Fibroblast of lung (primary cell): ENCODE results near the gene HMCES. TPM values are rescaled to one million over a fixed set of nuclear protein-coding genes. Genes with fewer than 3 reads are reported as not detected.

ENCODE experiments used
- DNase-seq, 2 donors: peaks; one replicate each; pipeline versions ENCODE4 v3.0.0 to v3.0.0-alpha.2; 2010; ENCODE audit warnings: low read depth in 2 of 2
- H2AFZ ChIP-seq: 2 replicates; pipeline ENCODE4 v1.5.1; 2012; ENCODE audit warnings: low read length, control low read depth, inconsistent platforms
- H3K27ac ChIP-seq: 2 replicates; pipeline ENCODE4 v1.5.1; 2011; ENCODE audit warnings: low read length, control low read depth; ENCODE audit not compliant: insufficient read depth
- H3K27me3 ChIP-seq: 2 replicates; pipeline ENCODE4 v1.5.1; 2011; ENCODE audit warnings: mild to moderate bottlenecking, low read length; ENCODE audit not compliant: control insufficient read depth, insufficient read depth
- H3K36me3 ChIP-seq: 2 replicates; pipeline ENCODE4 v1.5.1; 2011; ENCODE audit warnings: low read length; ENCODE audit not compliant: control insufficient read depth, insufficient read depth
- H3K4me1 ChIP-seq: 2 replicates; pipeline ENCODE4 v1.5.1; 2011; ENCODE audit warnings: low read length; ENCODE audit not compliant: control insufficient read depth, insufficient read depth; ENCODE audit errors: extremely low read depth
- H3K4me2 ChIP-seq: 2 replicates; pipeline ENCODE4 v1.5.1; 2011; ENCODE audit warnings: low read length, control low read depth; ENCODE audit not compliant: insufficient read depth; ENCODE audit errors: extremely low read depth
- H3K4me3 ChIP-seq, 4 experiments: fragments of 200-600 bp in 1 of 4; sonication (generic) in 1 of 4; replicated peaks in 1 of 4; 2 replicates each; pipeline ENCODE4 v1.5.1; 2011 to 2016; ENCODE audit warnings: low read length in 4 of 4, low read depth in 3 of 4, mild to moderate bottlenecking in 3 of 4, control low read depth in 2 of 4, inconsistent platforms in 1 of 4, mixed read lengths in 1 of 4; ENCODE audit not compliant: insufficient read depth in 1 of 4; ENCODE audit errors: control extremely low read depth in 1 of 4
- H3K79me2 ChIP-seq: 2 replicates; pipeline ENCODE4 v1.5.1; 2012; ENCODE audit warnings: mild to moderate bottlenecking, low read length, inconsistent platforms; ENCODE audit not compliant: control insufficient read depth, insufficient read depth
- H3K9ac ChIP-seq: 2 replicates; pipeline ENCODE4 v1.5.1; 2011; ENCODE audit warnings: mild to moderate bottlenecking, low read length, control low read depth; ENCODE audit not compliant: insufficient read depth
- H3K9me3 ChIP-seq: 2 replicates; pipeline ENCODE4 v1.5.1; 2012; ENCODE audit warnings: low read depth, low read length; ENCODE audit not compliant: control insufficient read depth, insufficient read depth
- H4K20me1 ChIP-seq: 2 replicates; pipeline ENCODE4 v1.5.1; 2011; ENCODE audit warnings: low read length; ENCODE audit not compliant: control insufficient read depth, insufficient read depth; ENCODE audit errors: extremely low read depth
- CTCF ChIP-seq, 2 donors: IDR thresholded peaks in 1 of 2; conservative IDR thresholded peaks in 1 of 2; 1 replicate in 1 of 2; 2 replicates in 1 of 2; pipeline ENCODE4 v1.5.1; 2011 to 2012; ENCODE audit warnings: low read length in 2 of 2, control low read depth in 1 of 2, inconsistent platforms in 1 of 2, low read depth in 1 of 2, mild to moderate bottlenecking in 1 of 2
- EZH2 ChIP-seq: IDR thresholded peaks from 2 replicates; pipeline ENCODE4 v1.5.1; 2012; ENCODE audit warnings: low read length, control low read depth, mild to moderate bottlenecking; ENCODE audit errors: missing control alignments
- polyA plus RNA-seq, 2 donors: library from polyadenylated mRNA; depleted of rRNA in 1 of 2; stranded (reverse) in 1 of 2; unstranded in 1 of 2; fragments of >200 nt; gene quantifications; 2 replicates each; pipeline ENCODE4 v1.2.1, GENCODE V29; 2011 to 2012; ENCODE audit warnings: missing spikeins in 1 of 2
- total RNA-seq: library from RNA; depleted of rRNA; stranded (reverse); fragments of >200 nt; gene quantifications from 2 replicates; pipeline ENCODE4 v1.2.1, GENCODE V29; 2014

Gene HMCES
- total and polyA plus RNA-seq, 2 donors (not counting 1 experiment from before 2014, with no cell fraction given), result 12.2 to 22.8 TPM

- Histone ChIP-seq H4K20me1 (no peaks in the 10 kb centered on the region), H3K9me3 (no peaks in the 10 kb centered on the region), H3K4me1 (no peaks in the 10 kb centered on the region), H3K4me3 (no peak overlapping the region), H3K4me2 (no peak overlapping the region), H3K36me3 (no peaks in the 10 kb centered on the region), H3K27ac (no peak overlapping the region), H3K79me2 (no peaks in the 10 kb centered on the region), H3K9ac (no peak overlapping the region), H3K27me3 (no peaks in the 10 kb centered on the region), H2AFZ (no peak overlapping the region)
- no peak for TF ChIP-seq CTCF (conservative IDR thresholded peaks at IDR 0.05 in 1 of 2, IDR thresholded peaks at IDR 0.05 in 1 of 2; ENCODE audit: low read depth in 1 of 2, low read length in 2 of 2)
- no peak for TF ChIP-seq EZH2
- DNase-seq, result no peak
Observed at GRCh38 chr3:129239991-129240390, 38.7 kb upstream of the HMCES start.

- no peak overlapping the region for H3K9ac ChIP-seq
- no peak overlapping the region for H3K4me3 ChIP-seq
- H4K20me1 ChIP-seq, result no peaks in the 10 kb centered on the region
- H3K79me2 ChIP-seq, result no peaks in the 10 kb centered on the region
- TF ChIP-seq EZH2 (no peak), CTCF (conservative IDR thresholded peaks at IDR 0.05 in 1 of 2, IDR thresholded peaks at IDR 0.05 in 1 of 2; ENCODE audit: low read depth in 1 of 2, low read length in 2 of 2) (no peak)
- peaks cover 3% of the 10 kb centered on the region for H3K4me1 ChIP-seq
- no peaks in the 10 kb centered on the region for H3K9me3 ChIP-seq
- no peak overlapping the region for H3K27ac ChIP-seq
- H3K36me3 ChIP-seq, result no peaks in the 10 kb centered on the region
- DNase-seq, result peak in 1 of 2 donors; percentile 24
- no peak overlapping the region for H3K4me2 ChIP-seq
- no peak overlapping the region for H2AFZ ChIP-seq
- H3K27me3 ChIP-seq, result no peaks in the 10 kb centered on the region
Observed at GRCh38 chr3:129240436-129240835, 38.2 kb upstream of the HMCES start.

- H3K79me2 ChIP-seq, result peaks cover 20% of the 10 kb centered on the region
- no peaks in the 10 kb centered on the region for H3K27me3 ChIP-seq
- H3K27ac ChIP-seq, result peak overlapping the region; percentile 54
- no peaks in the 10 kb centered on the region for H3K9me3 ChIP-seq
- TF ChIP-seq EZH2, result no peak
- no peak for TF ChIP-seq CTCF (conservative IDR thresholded peaks at IDR 0.05 in 1 of 2, IDR thresholded peaks at IDR 0.05 in 1 of 2; ENCODE audit: low read depth in 1 of 2, low read length in 2 of 2)
- no peak overlapping the region for H2AFZ ChIP-seq
- H3K4me3 ChIP-seq, result no peak overlapping the region
- H3K9ac ChIP-seq, result no peak overlapping the region
- no peaks in the 10 kb centered on the region for H3K36me3 ChIP-seq
- DNase-seq, result no peak
- H4K20me1 ChIP-seq, result no peaks in the 10 kb centered on the region
- peaks cover 9% of the 10 kb centered on the region for H3K4me1 ChIP-seq
- peak overlapping the region; percentile 34 for H3K4me2 ChIP-seq
Observed at GRCh38 chr3:129245141-129245540, 33.5 kb upstream of the HMCES start.
